Sigmoid colon (tissue), 7 donors: ENCODE data around the gene AHI1. TPM values are rescaled to one million over a fixed set of nuclear protein-coding genes. Genes with fewer than 3 reads are reported as not detected.

Experiments used
- DNase-seq: peaks from one replicate; pipeline ENCODE4 v3.0.0-alpha.2; 2019
- H3K27ac ChIP-seq, 4 donors: fragments of 200-600 bp; sonication (generic); one replicate each; pipeline ENCODE4 v1.5.1; 2016 to 2019; ENCODE audit warnings: mild to moderate bottlenecking in 1 of 4
- H3K27me3 ChIP-seq, 3 donors: fragments of 200-600 bp; sonication (generic); one replicate each; pipeline ENCODE4 v1.5.1; 2019; ENCODE audit warnings: mild to moderate bottlenecking in 1 of 3
- H3K36me3 ChIP-seq, 4 donors: fragments of 200-600 bp; sonication (generic); one replicate each; pipeline ENCODE4 v1.5.1; 2016 to 2019
- H3K4me1 ChIP-seq, 4 donors: fragments of 200-600 bp; sonication (generic); one replicate each; pipeline ENCODE4 v1.5.1; 2017 to 2019
- H3K4me3 ChIP-seq, 4 donors: fragments of 200-600 bp; sonication (generic); one replicate each; pipeline ENCODE4 v1.5.1; 2017 to 2019; ENCODE audit warnings: mild to moderate bottlenecking in 2 of 4, moderate library complexity in 1 of 4
- H3K9me3 ChIP-seq, 4 donors: fragments of 200-600 bp in 3 of 4; sonication (generic) in 3 of 4; one replicate each; pipeline versions ENCODE4 v1.5.1 to v1.6.1; 2013 to 2019
- EP300 ChIP-seq, 4 donors: sonication (generic); formaldehyde crosslinking; IDR thresholded peaks; one replicate each; pipeline ENCODE4 v1.6.1; 2017; ENCODE audit warnings: antibody characterized with exemption in 4 of 4
- POLR2A ChIP-seq, 2 donors: fragments of 450-650 bp; IDR thresholded peaks; one replicate each; pipeline ENCODE4 v1.6.1; 2016; ENCODE audit warnings: antibody characterized with exemption in 2 of 2, mild to moderate bottlenecking in 2 of 2, moderate library complexity in 2 of 2
- POLR2AphosphoS5 ChIP-seq, 4 donors: sonication (generic); formaldehyde crosslinking; IDR thresholded peaks; one replicate each; pipeline ENCODE4 v1.6.1; 2017; ENCODE audit warnings: antibody characterized with exemption in 4 of 4
- WGBS, 2 donors: extraction: QIAGEN DNeasy Blood & Tissue Kit; methylation state at CpG; one replicate each; pipeline ENCODE4 v1.1.7; 2013; 5-methylcytosine and 5-hydroxymethylcytosine counted together
- intact Hi-C: fragments of 100-400 bp; cut with DNase I; formaldehyde crosslinking; loops from one replicate; pipeline ENCODE4 v1.15.1; 2023
- polyA plus RNA-seq, 3 donors: library from polyadenylated mRNA; stranded (reverse); fragments of 200-250 nt; gene quantifications; one replicate each; pipeline ENCODE4 v1.2.3, GENCODE V29; 2013
- total RNA-seq, 4 donors: library from RNA; depleted of rRNA; stranded (reverse); fragments of >200 nt; gene quantifications; one replicate each; pipeline ENCODE4 v1.1.0, GENCODE V29; 2016
- TF ChIP-seq, protein P1 (sequence below), 4 experiments: fragments of 450-650 bp in 3 of 4; fragments of 200-600 bp in 1 of 4; IDR thresholded peaks; one replicate each; pipeline ENCODE4 v1.5.1; 2016 to 2019; ENCODE audit warnings: antibody characterized with exemption in 4 of 4, mild to moderate bottlenecking in 3 of 4, moderate library complexity in 2 of 4
- donor health status: healthy with polysubstance abuse.
- donor health status: Bipolar disorder and iron deficiency.
- donor health status: healthy.

The AHI1 gene
- total and polyA plus RNA-seq, 7 donors, result 4.2 to 47.1 (median 25.8) TPM

DNA sequence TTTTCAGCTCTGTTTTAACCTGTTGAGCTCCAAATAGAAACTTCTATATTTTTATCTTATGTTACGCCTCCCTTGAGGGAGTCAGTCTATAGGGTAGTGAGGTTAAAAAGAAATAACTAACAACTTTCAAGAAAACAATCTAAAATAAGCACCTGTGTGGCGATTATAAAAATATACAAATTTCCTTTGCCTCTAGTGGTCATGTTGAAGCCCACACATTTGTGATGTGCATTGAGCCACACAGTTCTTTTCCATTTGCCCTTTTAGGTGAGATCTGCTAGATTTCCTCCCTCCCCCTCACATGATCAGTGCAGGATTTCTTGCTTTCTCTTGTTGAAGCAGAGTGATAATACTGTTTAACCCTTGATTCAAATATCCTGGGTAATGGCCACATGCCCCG lies 232.3 kb downstream of the AHI1 start:
- no peak overlapping the region for H3K4me3 ChIP-seq
- H3K27me3 ChIP-seq, result no peaks in the 10 kb centered on the region
- H3K9me3 ChIP-seq, result no peaks in the 10 kb centered on the region
- WGBS, 2 donors, result 79 to 92% methylated on average over 3 of the region's 3 CpGs
- no peaks in the 10 kb centered on the region for H3K36me3 ChIP-seq
- no peak overlapping the region for H3K27ac ChIP-seq
- DNase-seq, result no peak
- no peaks in the 10 kb centered on the region for H3K4me1 ChIP-seq
- intact Hi-C loops, result no loop called here
- TF ChIP-seq, protein P1, sequence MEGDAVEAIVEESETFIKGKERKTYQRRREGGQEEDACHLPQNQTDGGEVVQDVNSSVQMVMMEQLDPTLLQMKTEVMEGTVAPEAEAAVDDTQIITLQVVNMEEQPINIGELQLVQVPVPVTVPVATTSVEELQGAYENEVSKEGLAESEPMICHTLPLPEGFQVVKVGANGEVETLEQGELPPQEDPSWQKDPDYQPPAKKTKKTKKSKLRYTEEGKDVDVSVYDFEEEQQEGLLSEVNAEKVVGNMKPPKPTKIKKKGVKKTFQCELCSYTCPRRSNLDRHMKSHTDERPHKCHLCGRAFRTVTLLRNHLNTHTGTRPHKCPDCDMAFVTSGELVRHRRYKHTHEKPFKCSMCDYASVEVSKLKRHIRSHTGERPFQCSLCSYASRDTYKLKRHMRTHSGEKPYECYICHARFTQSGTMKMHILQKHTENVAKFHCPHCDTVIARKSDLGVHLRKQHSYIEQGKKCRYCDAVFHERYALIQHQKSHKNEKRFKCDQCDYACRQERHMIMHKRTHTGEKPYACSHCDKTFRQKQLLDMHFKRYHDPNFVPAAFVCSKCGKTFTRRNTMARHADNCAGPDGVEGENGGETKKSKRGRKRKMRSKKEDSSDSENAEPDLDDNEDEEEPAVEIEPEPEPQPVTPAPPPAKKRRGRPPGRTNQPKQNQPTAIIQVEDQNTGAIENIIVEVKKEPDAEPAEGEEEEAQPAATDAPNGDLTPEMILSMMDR (IDR thresholded peaks at IDR 0.05), result no peak
- TF ChIP-seq POLR2A (IDR thresholded peaks at IDR 0.05), result no peak

DNA sequence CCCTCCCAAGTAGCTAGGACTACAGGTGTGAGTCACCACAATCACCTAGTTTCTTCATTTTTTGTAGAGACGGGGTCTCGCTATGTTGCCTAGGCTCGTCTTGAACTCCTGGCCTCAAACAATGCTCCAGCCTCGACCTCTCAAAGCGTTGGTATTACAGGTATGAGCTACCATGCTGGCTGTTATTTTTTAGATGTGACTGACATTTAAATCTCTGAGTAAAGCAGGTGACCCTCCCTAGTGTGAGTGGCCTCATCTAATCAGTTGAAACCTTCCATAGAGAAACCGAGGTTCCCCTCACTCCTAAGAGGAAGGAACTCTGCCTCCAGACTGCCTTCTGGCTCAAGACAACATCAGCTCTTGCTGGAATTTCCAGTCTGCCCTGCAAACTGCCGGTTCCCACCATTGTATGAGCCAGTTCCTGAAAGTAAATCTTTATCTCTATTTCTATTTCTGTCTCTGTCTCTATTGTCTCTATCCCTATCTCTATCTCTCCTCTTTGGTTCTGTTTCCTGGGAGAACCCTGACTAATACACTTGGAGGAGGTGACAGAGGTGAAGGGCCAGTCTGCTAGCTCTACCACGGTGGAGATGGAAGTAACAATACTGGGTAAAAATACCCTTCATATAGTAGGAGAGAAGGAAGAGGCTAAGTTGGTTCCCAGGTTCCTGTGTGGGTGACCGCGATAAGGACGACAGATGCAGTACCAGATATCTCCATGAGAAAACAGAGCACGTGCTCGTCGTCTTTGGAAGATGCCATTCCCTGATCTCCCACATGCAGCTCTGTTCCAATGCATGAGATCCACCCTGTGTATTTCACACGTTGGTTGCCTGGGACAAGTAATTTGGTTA lies 235.4 kb downstream of the AHI1 start:
- 83 to 92% methylated on average over 15 of the region's 15 CpGs for WGBS, 2 donors
- Histone ChIP-seq H3K27me3 (no peaks in the 10 kb centered on the region), H3K9me3 (no peaks in the 10 kb centered on the region), H3K27ac (no peak overlapping the region), H3K36me3 (no peaks in the 10 kb centered on the region), H3K4me3 (no peak overlapping the region), H3K4me1 (no peaks in the 10 kb centered on the region)
- no peak for DNase-seq
- no peak for TF ChIP-seq POLR2AphosphoS5 (IDR thresholded peaks at IDR 0.05)
- TF ChIP-seq, protein P1 (IDR thresholded peaks at IDR 0.05), result no peak
- intact Hi-C loops, result no loop called here

DNA sequence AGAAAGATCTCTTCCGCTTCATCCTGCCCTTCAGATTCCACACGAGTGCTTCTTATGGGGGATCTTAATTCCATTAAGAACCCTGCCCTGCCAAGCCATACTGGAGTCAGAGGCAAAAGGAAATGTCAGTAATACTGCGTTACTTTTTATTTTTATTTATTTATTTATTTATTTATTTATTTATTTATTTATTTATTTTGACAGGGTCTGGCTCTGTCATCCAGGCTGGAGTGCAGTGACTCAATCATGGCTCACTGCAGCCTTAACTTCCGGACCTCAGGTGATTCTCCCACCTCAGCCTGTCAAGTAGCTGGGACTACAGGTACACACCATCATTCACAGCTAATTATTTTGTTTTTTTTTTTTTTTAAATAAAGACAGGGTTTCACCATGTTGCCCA lies 236.9 kb downstream of the AHI1 start:
- 95% methylated on average over 4 of the region's 4 CpGs for WGBS, 2 donors
- TF ChIP-seq EP300 (IDR thresholded peaks at IDR 0.05), result no peak
- TF ChIP-seq, protein P1 (IDR thresholded peaks at IDR 0.05), result no peak
- TF ChIP-seq POLR2A (IDR thresholded peaks at IDR 0.05), result no peak
- TF ChIP-seq POLR2AphosphoS5 (IDR thresholded peaks at IDR 0.05), result no peak
- no peak for DNase-seq

DNA sequence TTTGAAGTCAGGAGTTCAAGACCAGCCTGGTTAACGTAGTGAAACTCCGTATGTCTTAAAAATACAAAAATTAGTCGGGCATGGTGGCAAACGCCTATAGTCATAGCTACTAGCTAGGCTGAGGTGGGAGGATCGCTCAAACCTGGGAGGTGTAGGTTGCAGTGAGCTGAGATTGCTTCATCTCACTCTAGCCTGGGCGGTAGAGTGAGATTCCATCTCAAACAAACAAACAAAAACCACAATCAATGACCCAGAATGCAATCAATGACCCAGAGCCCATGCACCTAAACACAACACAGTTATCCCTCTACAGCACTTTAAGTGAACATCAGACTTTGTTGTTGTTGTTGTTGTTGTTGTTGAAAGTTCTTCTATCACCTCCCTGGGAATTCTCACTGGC lies 238.6 kb downstream of the AHI1 start:
- TF ChIP-seq, protein P1 (IDR thresholded peaks at IDR 0.05), result no peak
- TF ChIP-seq POLR2A (IDR thresholded peaks at IDR 0.05) (no peak), EP300 (IDR thresholded peaks at IDR 0.05) (no peak), POLR2AphosphoS5 (IDR thresholded peaks at IDR 0.05) (no peak)
- H3K27me3 ChIP-seq, result no peaks in the 10 kb centered on the region
- H3K4me3 ChIP-seq, result no peak overlapping the region
- intact Hi-C loops, result no loop called here
- 85 to 90% methylated on average over 6 of the region's 6 CpGs for WGBS, 2 donors
- H3K36me3 ChIP-seq, result no peaks in the 10 kb centered on the region
- H3K4me1 ChIP-seq, result no peaks in the 10 kb centered on the region
- no peak overlapping the region for H3K27ac ChIP-seq
- H3K9me3 ChIP-seq, result no peaks in the 10 kb centered on the region
- no peak for DNase-seq

More for the DNA sequence above, 236.9 kb downstream of the AHI1 start:
- no peaks in the 10 kb centered on the region for H3K4me1 ChIP-seq
- intact Hi-C loops, result no loop called here
- H3K9me3 ChIP-seq, result no peaks in the 10 kb centered on the region
- no peak overlapping the region for H3K4me3 ChIP-seq
- no peaks in the 10 kb centered on the region for H3K27me3 ChIP-seq
- no peaks in the 10 kb centered on the region for H3K36me3 ChIP-seq
- H3K27ac ChIP-seq, result no peak overlapping the region
